Glomerular endothelial cell (primary cell): ENCODE data around the gene GPRC5A. TPM values are rescaled to one million over a fixed set of nuclear protein-coding genes. Genes with fewer than 3 reads are reported as not detected.

Source experiments
- DNase-seq: peaks from one replicate; pipeline ENCODE4 v3.0.0-alpha.2; 2011; ENCODE audit warnings: low read depth, low spot score; ENCODE audit errors: extremely low read depth
- total RNA-seq: library from RNA; depleted of rRNA; stranded (reverse); fragments of >200 nt; gene quantifications from 2 replicates; pipeline ENCODE4 v1.2.3, GENCODE V29; 2015

The GPRC5A gene
- total RNA-seq, 1 donor from 2014 or later: 18.7 TPM

DNA sequence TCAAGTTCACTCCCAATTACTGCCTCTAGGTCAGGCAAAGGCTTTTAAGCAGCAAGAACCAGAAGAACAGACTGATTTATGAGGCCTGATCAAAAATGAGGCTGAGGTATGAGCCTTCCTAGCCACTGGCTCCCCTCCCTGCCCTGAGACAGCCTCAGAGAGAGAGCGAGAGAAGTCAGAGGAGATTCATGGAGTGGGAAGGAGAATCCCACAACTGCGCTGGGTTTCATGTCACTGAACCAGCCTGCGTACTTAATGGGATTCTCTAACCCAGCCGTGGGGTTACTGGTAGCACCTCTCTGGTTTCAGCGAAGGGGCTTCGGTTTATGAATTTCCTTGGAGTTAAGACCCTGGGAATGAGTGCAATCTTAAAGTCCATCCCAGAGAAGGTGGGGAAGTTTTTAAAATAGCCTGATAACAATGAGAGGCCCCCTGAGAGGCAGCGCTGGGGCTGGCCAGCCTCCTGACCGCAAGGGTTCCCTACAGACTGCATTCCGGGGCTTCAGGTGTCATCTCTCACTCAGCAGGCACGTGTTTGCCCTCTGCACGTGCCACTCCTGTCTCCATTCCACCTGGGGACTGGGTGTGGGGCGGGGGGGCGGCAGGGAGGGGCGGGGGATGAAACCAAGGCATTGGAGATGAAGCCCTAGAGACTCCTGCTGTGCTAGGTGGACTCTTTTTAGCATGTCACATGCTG, 6.1 kb upstream of the GPRC5A start:
- DNase-seq: no peak

DNA sequence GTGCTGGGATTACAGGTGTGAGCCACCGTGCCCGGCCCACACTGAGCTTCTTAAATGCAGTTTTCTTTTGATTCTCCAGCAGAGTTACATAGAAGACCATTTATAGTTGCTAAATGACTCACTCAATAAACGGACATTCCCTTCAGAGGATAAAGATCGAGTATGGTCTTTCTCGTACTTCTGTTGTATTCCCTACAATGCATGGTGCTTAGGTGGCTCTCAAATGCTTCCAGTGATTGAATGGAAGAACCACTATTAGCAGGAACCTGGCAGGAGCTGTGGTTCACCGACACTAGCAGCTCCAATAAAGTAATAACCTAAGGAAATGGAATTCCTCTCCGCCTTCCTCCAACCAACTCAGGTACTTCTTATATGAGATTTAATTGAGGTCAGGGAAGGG, 3.9 kb upstream of the GPRC5A start:
- no peak for DNase-seq

DNA sequence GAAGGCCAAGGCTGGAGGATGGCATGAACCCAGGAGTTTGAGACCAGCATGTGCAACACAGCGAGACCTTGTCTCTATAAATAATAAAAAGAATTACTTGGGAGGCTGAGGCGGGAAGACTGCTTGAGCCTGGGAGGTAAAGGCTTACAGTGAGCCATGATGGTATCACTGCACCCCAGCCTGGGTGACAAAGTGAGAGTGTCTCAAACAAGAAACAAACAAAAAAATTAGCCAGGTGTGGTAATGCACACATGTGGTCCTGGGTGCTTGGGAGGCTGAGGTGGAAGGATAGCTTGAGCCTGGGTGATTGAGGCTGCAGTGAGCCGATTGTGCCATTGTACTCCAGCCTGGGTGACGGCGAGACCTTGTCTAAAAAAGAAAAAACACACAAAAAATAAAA, 1.7 kb upstream of the GPRC5A start:
- no peak for DNase-seq

DNA sequence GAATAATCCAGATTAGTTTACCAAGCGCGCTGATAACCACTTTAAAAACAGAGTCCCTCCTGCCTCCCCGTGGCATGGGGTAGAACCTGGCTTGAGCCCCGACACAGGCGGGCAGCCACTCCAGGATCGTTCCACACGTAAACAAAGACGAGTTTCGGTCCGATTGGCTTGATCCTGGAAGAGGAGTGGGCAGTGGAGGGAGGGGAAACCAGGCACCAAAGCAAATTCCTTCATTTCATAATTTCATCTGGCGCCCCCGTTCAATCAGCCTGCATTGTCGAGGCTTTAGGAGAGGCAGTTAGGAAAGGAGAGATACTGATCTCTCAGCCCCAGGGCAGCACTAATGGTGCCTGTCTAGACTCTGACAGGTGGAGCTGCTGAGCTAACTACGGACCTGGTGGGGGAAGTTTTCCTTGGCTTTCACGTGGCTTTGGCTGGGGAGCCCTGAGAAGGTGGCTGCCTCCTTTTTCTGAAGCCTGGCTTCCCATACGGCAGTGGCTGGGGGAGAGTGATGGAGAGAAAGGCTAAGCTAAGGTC, 751 bp upstream of the GPRC5A start:
- DNase-seq: no peak

DNA sequence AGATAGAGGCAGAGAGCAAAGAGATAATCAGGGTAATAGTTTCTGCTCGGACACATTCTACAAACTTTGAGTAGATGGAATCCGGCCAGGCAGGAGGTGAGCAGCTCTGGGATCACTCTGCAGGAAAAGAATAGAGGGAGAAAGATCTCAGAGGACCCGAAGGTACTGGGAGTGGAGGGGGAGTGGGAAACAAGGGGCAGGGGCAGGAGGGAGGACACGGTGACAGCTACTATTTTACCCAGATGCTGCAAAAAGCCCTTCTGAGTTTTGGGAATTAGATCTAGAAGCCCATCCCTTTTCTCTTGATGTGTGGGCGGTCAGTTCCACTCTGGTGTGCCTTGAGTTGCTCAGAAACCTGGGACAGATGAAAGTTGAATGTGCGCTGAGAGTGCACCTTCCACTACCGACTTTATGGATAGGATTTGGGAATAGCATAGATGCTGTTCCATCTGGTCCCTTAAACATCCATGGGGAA, 556 bp downstream of the GPRC5A start:
- no peak for DNase-seq

DNA sequence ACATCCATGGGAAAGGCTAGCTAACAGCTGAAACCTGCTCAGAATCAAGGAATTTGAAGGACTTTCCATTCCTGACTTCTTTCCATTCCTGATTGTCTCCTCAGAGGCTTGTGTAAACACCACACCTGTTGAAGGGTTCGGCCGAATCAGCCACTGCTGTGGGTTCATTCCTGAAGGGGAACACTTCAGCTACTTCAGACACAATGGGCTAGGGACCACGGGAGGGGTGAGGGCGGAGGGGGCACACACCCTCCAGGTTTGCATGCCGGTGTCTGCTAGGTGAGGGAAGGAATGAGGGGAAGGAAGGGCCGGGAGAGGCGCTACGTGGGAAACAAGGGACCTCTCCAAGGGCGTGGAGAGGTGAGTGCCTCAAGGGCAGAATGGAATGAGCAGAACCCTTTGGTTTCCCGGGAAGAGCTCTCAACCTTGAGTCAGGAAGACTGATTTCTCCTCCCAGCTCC, 1.3 kb downstream of the GPRC5A start:
- DNase-seq: no peak

DNA sequence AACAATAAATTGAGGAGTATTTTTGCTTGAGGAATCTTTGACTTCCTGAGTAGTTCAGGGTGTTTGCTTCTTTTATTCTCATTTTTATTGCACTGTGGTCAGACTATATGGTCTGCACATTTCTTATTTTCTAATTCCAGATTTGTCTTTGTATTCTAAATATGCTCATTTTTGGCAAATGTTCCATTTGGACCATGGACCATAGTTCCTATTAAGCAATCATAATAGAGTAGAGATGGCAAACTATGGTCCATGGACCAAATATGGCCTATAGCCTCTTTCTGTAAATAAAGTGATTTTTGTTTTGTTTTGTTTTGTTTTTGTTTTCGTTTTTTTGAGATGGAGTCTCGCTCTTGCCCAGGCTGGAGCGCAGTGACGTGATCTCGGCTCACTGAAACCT, 2.1 kb downstream of the GPRC5A start:
- no peak for DNase-seq

DNA sequence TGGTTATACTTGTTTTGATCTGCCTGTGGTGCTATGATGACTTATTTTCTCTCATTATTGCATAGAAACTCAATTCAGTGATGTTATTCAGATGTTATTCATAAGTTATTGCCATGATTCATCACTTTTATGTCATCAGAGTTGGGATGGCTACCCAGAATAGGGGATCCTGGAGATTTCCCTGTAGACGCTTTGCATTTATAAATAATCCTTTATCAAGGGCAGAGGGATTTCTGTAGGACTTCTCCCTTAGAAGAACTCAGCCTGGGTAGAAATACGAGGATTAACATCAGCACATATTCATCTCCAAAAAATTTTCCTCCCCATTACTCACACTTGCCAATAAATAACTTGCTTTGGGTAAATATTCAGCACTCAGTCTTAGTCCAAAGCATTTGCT, 4.9 kb downstream of the GPRC5A start:
- DNase-seq: no peak

DNA sequence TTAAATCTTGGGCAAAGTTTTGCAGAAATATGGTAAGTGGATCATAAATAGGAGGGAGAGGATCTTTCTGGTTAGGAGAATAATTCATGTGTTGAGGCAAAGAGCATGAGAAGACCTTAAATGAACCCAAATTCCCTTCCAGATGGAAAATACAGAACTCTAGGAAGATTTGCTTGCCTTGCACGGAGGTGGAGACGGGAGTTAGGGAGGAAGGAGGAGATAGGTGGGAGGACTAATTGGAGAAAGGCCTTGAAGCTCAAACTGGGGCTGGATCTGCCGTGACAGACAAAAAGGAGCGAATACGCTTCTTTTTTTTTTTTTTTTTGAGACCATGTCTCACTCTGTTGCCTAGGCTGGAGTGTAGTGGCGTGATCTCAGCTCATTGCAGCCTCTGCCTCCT, 5.9 kb downstream of the GPRC5A start:
- DNase-seq: no peak

DNA sequence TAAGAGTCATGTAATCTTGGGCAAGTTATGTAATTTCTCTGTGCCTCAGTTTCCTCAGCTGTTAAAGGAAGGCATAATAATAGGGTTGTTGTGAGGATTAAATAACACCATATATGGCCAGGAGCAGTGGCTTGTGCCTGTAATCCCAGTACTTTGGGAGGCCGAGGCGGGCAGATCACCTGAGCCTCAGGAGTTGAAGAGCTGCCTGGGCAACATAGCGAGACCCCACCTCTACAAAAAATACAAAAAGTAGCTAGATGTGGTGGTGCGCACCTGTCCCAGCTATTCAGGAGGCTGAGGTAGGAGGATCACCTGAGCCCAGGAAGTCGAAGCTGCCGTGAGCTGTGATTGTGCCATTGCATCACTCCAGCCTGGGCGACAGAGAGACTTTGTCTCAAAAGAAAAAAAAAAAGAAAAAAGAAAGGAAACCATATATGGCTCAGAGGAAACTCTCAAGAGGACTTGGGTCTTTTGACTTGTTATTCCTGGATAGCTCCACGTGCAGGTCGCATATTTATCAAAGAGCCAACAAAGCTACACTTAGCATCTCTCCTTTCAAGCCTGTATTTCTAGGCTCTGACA, 6.9 kb downstream of the GPRC5A start:
- no peak for DNase-seq

DNA sequence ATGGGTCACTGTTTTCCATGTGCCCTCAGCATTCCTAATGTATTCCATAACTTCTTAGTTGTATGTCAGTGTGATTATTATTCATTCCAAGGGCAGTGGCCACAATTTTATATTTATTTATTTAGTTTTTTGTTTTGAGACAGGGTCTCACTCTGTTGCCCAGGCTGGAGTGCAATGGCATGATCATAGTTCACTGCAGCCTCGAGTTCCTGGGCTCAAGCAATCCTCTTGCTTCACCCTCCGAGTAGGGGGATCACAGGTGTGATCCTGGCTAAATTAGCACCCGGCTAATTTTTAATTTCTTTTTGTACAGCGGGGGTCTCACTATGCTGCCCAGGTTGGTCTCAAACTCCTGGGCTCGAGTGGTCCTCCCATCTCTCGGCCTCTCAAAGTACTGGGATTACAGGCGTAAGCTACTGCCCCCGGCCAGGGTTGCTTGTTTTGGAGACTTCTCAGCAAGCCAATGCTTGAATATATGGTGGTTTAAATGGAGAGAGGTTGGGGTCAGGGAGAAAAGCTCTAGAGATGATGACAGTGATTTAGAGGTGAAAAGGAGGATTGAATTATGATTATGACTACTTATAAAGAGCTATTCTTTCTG, 7.6 kb downstream of the GPRC5A start:
- no peak for DNase-seq

DNA sequence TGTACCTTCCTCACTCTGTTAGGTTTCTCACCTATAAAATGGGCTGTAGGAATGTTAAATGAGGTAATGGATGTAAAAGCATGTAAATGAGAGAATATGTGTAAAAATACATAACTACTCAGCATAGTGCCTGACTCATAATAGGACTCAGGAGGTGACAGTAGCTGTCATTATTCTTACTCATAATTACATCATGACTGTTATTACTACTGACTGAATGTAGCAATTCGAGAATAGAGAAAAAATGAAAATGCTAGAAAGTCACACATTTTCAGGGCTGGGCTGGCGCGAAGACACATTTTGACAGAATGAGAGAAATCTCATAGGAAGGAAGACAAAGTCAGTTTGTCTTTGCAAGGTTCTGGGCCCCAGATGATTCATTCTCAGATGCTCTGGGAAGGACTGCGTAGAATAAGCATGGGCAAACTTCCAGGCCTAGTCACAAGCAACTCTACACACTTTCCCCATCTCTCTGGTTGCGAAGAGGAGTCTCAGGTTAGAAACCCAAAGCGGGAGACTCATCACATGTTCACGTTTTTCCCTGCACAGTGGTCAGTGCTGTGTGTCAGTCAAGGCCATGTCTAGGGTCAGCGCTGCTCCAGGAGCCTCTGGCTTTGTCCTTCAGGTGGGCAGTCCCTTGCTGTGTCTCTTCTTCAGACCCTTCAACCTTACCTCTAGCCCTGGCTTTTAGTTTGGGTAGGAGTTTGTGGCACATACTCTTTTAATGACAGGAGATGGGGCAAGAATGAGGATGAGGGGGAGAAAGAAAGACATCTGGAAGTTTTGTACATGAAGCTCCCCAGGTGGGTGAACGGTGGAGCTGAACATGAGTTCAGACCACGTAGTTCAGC, 8.4 kb downstream of the GPRC5A start:
- no peak for DNase-seq

DNA sequence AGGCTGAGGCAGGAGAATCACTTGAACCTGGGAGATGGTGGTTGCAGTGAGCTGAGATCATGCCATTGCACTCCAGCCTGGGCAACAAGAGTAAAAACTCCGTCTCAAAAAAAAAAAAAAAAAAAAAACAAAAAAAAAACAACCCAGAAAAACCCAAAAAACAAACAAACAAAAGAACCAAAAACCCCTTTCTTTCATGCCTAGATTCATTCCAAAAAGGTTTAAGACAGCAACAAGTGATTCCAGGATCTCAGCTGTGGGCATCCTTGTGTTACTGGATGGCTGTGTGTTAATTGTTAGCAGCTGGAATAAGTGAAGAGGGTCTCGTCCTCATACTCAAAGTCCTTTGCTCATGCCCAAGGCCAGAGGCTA, 9.4 kb downstream of the GPRC5A start:
- DNase-seq: no peak

DNA sequence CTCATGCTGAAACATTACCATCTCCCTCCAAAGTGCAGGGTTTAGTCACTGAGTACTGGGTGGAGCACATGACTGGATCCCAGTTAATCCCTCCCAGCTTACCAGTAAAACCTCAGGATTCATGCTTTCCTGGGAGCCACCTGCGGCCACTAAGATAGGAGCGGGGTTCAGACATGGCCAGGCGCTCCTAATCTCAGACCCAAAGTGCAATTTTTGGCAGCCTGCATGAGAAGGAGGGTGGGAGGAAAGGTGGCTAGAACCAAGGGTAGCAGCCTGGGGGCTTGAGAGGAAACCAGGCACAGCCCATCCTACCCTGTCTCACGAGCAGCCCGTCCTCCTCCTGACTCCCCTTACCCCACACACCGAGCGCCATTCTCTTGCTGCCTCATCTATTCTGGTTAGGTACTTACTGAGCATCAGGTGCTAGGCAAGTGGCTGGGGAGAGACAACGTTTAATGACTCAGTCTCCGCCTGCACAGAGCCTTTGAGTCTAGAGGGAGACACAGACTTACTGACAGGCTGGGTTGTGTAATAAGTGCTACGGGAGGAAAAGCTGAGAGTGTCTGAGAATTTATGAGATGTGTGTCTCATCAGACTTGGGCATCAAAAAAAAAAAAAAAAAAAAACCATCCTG, 9.9 kb downstream of the GPRC5A start:
- no peak for DNase-seq

DNA sequence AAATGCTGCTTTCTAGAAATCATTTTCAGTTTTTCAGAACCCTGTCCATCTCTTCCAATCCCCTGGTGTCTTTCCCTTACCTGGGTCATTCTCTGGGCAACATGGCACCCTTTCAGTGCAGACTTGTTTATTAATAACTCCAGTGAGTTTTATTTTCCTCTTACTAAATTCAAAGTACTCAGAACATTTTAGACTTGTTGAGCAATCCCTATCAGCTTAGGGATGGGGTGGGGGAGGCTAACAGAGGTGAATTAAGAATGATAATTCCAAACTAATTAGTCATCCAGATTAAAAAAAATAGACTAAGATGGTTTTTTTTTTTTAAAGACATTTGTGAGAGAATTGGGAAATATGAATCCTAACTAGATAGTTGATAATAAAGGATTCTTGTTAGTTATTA, 10.7 kb downstream of the GPRC5A start:
- DNase-seq: no peak

DNA sequence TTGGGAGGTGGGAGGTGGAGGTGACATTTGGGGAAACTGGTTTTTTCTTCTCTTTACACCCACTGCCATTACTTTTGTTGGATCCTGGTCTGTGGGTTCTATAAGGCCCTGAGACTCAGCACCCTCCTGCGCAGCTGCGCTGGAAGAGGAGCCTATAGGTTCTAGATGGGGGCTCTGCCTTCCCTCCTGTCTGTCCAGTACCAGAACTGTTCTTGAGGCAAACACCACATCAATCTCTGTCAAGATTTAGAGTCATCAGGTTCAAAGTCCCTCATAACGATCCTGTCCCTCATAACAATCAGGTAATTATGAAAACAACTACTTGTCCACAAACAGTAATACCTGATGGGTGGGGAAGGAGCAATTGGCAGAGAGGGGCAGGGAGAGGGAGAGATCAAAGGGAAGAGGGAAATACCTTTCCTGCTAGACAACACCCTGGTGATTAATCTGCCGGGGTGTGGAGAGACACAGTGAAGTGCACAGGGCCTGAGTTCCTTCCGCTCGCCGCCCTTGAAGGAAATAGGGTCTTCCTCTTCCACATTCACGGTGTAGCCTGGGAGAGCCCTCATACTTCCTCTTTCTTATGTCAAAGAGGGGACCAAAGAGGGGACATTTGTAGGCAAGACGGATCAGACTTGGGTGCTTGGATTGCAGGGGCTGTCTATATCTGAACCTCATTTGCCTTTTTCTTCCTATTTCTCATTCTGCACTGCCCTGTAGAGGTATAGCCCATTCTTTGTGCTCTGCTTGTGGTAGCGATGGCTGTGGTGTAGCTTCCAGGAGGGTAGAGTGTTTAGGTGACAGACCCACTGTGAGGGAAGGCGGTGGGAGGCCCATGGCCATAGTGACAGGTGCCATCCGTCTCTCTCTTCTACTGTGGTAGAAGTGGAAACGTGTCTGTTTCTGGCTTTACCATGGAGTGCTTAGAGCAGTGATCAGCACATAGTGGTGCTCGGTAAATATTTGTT, 12.6 kb downstream of the GPRC5A start:
- DNase-seq: no peak

DNA sequence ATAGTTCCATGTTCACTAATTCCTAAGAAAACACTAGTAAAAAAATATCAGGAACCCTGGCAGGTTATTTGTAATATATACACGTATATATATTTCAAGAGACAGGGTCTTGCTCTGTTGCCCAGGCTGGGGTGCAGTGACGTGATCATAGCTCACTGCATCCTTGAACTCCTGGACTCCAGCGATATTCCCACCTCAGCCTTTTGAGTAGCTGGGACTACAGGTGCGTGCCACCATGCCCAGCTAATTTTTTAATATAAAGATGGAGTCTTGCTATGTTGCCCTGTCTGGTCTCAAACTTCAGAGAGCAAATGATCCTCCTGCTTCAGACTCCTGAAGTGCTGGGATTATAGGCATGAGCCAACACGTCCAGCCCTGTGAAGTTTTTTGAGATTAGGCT, 16.2 kb downstream of the GPRC5A start:
- DNase-seq: no peak

DNA sequence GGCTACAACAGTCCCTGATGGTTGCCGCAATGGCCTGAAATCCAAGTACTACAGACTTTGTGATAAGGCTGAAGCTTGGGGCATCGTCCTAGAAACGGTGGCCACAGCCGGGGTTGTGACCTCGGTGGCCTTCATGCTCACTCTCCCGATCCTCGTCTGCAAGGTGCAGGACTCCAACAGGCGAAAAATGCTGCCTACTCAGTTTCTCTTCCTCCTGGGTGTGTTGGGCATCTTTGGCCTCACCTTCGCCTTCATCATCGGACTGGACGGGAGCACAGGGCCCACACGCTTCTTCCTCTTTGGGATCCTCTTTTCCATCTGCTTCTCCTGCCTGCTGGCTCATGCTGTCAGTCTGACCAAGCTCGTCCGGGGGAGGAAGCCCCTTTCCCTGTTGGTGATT, 16.9 kb downstream of the GPRC5A start:
- no peak for DNase-seq

DNA sequence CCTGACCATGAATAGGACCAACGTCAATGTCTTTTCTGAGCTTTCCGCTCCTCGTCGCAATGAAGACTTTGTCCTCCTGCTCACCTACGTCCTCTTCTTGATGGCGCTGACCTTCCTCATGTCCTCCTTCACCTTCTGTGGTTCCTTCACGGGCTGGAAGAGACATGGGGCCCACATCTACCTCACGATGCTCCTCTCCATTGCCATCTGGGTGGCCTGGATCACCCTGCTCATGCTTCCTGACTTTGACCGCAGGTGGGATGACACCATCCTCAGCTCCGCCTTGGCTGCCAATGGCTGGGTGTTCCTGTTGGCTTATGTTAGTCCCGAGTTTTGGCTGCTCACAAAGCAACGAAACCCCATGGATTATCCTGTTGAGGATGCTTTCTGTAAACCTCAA, 17.3 kb downstream of the GPRC5A start:
- DNase-seq: no peak
